Fibroblast of lung (primary cell): Measurements from ENCODE around the gene LMNTD2. TPM values are rescaled to one million over a fixed set of nuclear protein-coding genes. Genes with fewer than 3 reads are reported as not detected.

ENCODE experiments used
- DNase-seq, 2 donors: peaks; one replicate each; pipeline versions ENCODE4 v3.0.0 to v3.0.0-alpha.2; 2010; ENCODE audit warnings: low read depth in 2 of 2
- H2AFZ ChIP-seq: 2 replicates; pipeline ENCODE4 v1.5.1; 2012; ENCODE audit warnings: low read length, control low read depth, inconsistent platforms
- H3K27ac ChIP-seq: 2 replicates; pipeline ENCODE4 v1.5.1; 2011; ENCODE audit warnings: low read length, control low read depth; ENCODE audit not compliant: insufficient read depth
- H3K27me3 ChIP-seq: 2 replicates; pipeline ENCODE4 v1.5.1; 2011; ENCODE audit warnings: mild to moderate bottlenecking, low read length; ENCODE audit not compliant: control insufficient read depth, insufficient read depth
- H3K36me3 ChIP-seq: 2 replicates; pipeline ENCODE4 v1.5.1; 2011; ENCODE audit warnings: low read length; ENCODE audit not compliant: control insufficient read depth, insufficient read depth
- H3K4me1 ChIP-seq: 2 replicates; pipeline ENCODE4 v1.5.1; 2011; ENCODE audit warnings: low read length; ENCODE audit not compliant: control insufficient read depth, insufficient read depth; ENCODE audit errors: extremely low read depth
- H3K4me2 ChIP-seq: 2 replicates; pipeline ENCODE4 v1.5.1; 2011; ENCODE audit warnings: low read length, control low read depth; ENCODE audit not compliant: insufficient read depth; ENCODE audit errors: extremely low read depth
- H3K4me3 ChIP-seq, 4 experiments: fragments of 200-600 bp in 1 of 4; sonication (generic) in 1 of 4; replicated peaks in 1 of 4; 2 replicates each; pipeline ENCODE4 v1.5.1; 2011 to 2016; ENCODE audit warnings: low read length in 4 of 4, low read depth in 3 of 4, mild to moderate bottlenecking in 3 of 4, control low read depth in 2 of 4, inconsistent platforms in 1 of 4, mixed read lengths in 1 of 4; ENCODE audit not compliant: insufficient read depth in 1 of 4; ENCODE audit errors: control extremely low read depth in 1 of 4
- H3K79me2 ChIP-seq: 2 replicates; pipeline ENCODE4 v1.5.1; 2012; ENCODE audit warnings: mild to moderate bottlenecking, low read length, inconsistent platforms; ENCODE audit not compliant: control insufficient read depth, insufficient read depth
- H3K9ac ChIP-seq: 2 replicates; pipeline ENCODE4 v1.5.1; 2011; ENCODE audit warnings: mild to moderate bottlenecking, low read length, control low read depth; ENCODE audit not compliant: insufficient read depth
- H3K9me3 ChIP-seq: 2 replicates; pipeline ENCODE4 v1.5.1; 2012; ENCODE audit warnings: low read depth, low read length; ENCODE audit not compliant: control insufficient read depth, insufficient read depth
- H4K20me1 ChIP-seq: 2 replicates; pipeline ENCODE4 v1.5.1; 2011; ENCODE audit warnings: low read length; ENCODE audit not compliant: control insufficient read depth, insufficient read depth; ENCODE audit errors: extremely low read depth
- EZH2 ChIP-seq: IDR thresholded peaks from 2 replicates; pipeline ENCODE4 v1.5.1; 2012; ENCODE audit warnings: low read length, control low read depth, mild to moderate bottlenecking; ENCODE audit errors: missing control alignments
- polyA minus RNA-seq: library from RNA; depleted of rRNA, polyadenylated mRNA; stranded (reverse); fragments of >200 nt; gene quantifications from 2 replicates; pipeline ENCODE4 v1.2.3, GENCODE V29; 2011; ENCODE audit warnings: low replicate concordance
- polyA plus RNA-seq, 2 donors: library from polyadenylated mRNA; depleted of rRNA in 1 of 2; stranded (reverse) in 1 of 2; unstranded in 1 of 2; fragments of >200 nt; gene quantifications; 2 replicates each; pipeline ENCODE4 v1.2.1, GENCODE V29; 2011 to 2012; ENCODE audit warnings: missing spikeins in 1 of 2
- total RNA-seq: library from RNA; depleted of rRNA; stranded (reverse); fragments of >200 nt; gene quantifications from 2 replicates; pipeline ENCODE4 v1.2.1, GENCODE V29; 2014
- TF ChIP-seq, protein P1 (sequence below), 2 donors: IDR thresholded peaks in 1 of 2; conservative IDR thresholded peaks in 1 of 2; 1 replicate in 1 of 2; 2 replicates in 1 of 2; pipeline ENCODE4 v1.5.1; 2011 to 2012; ENCODE audit warnings: low read length in 2 of 2, control low read depth in 1 of 2, inconsistent platforms in 1 of 2, low read depth in 1 of 2, mild to moderate bottlenecking in 1 of 2

The LMNTD2 gene, protein sequence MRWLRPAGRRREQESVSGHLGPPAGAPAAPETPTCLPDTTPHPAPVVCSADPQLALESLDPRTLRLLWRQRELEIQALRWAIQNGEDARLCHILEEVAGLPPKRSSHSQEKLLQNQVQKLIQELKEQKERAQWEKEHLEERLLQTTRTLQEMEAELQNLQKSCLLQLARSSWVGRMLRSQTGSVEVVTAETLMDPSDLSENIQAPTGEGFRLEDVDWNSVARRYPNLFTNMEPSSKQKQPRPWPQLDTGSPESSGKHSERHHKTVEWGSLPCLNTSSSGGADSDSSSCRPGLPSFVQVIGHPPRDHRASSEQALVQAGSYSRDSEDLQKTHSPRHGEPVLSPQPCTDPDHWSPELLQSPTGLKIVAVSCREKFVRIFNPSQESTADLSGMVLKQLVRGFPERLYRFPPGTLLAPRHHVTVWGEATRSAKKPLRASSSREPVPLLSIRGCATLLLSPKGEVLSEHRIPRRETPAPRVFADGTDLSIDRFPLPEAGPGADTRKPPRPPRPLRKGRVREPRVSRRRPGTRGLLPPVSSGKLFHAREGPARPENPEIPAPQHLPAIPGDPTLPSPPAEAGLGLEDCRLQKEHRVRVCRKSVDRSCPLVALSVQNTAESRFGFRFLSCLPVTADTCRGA
- total RNA-seq (0.17 and 0.26 TPM in 2 replicates), polyA plus RNA-seq (0.05 and 0.08 TPM in 2 replicates), polyA minus RNA-seq (not detected in 2 replicates)
- 0.12 and 0.45 TPM in 2 replicates for polyA plus RNA-seq (2012)

DNA sequence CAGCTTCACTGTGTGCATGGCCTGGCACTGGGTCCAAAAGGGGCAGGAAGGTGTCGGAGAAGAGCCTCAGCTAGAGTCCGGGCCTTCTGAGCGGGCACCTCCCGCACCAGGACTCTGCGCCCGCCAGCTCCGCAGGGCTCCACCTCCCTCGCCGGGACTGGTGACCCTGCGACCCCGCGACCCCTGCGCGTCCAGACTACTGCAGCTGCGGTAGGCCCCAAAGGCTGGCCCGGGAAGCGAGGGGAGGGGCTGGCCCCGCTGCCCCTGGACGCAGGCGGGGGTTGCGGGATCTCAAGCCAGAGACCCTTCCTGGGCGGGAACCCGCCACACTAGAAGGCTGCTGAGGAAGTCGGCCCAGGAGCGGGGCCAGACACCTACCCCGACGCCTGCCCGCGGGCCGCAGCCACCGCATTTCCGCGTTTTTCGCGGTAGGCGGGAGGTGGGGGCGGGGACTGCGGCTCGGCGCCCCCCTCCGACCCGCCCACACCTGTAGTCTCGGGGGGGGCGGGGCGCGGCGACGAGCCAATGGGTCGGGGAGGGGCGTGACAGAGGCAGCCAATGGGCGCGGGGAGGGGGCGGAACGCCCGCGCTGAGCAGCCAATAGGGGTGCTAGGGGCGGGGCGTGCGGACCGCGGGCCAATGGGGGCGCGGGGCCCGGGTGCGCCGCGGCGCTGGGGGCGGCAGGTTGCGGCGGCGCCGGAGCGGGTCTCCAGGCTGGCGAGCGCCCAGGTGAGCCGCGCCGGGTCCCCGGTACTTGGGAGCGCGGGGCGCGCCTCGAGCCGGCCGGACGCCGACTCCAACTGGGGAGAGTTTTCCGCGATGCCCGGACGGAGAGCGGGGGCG, at the start of gene LMNTD2, which contains the start of gene RASSF7:
Gene LMNTD2 (minus strand): TSS at position 434 of the 843 bp plus-strand sequence. CDS start 22 bp downstream, at position 412.
Gene RASSF7 (plus strand): TSS at position 666 of the 843 bp plus-strand sequence. CDS start 799 bp downstream, outside the sequence.
- Histone ChIP-seq H3K4me2 (peak within 1 kb of the TSS; percentile 96), H3K79me2 (no peaks in the 10 kb centered on the region), H3K9ac (peak within 1 kb of the TSS; percentile 23), H3K27me3 (peaks cover 20% of the 10 kb centered on the region), H3K9me3 (no peaks in the 10 kb centered on the region), H2AFZ (peak within 1 kb of the TSS; percentile 17), H4K20me1 (no peaks in the 10 kb centered on the region), H3K4me1 (peaks cover 4% of the 10 kb centered on the region), H3K27ac (no peak within 1 kb of the TSS), H3K36me3 (no peaks in the 10 kb centered on the region), H3K4me3 (peak within 1 kb of the TSS; percentile 19 to 60 (median 56))
- no peak for TF ChIP-seq EZH2
- TF ChIP-seq, protein P1, sequence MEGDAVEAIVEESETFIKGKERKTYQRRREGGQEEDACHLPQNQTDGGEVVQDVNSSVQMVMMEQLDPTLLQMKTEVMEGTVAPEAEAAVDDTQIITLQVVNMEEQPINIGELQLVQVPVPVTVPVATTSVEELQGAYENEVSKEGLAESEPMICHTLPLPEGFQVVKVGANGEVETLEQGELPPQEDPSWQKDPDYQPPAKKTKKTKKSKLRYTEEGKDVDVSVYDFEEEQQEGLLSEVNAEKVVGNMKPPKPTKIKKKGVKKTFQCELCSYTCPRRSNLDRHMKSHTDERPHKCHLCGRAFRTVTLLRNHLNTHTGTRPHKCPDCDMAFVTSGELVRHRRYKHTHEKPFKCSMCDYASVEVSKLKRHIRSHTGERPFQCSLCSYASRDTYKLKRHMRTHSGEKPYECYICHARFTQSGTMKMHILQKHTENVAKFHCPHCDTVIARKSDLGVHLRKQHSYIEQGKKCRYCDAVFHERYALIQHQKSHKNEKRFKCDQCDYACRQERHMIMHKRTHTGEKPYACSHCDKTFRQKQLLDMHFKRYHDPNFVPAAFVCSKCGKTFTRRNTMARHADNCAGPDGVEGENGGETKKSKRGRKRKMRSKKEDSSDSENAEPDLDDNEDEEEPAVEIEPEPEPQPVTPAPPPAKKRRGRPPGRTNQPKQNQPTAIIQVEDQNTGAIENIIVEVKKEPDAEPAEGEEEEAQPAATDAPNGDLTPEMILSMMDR (conservative IDR thresholded peaks at IDR 0.05 in 1 of 2, IDR thresholded peaks at IDR 0.05 in 1 of 2; ENCODE audit: low read depth in 1 of 2, low read length in 2 of 2) = no peak
- peak; percentile 64 to 69 for DNase-seq

DNA sequence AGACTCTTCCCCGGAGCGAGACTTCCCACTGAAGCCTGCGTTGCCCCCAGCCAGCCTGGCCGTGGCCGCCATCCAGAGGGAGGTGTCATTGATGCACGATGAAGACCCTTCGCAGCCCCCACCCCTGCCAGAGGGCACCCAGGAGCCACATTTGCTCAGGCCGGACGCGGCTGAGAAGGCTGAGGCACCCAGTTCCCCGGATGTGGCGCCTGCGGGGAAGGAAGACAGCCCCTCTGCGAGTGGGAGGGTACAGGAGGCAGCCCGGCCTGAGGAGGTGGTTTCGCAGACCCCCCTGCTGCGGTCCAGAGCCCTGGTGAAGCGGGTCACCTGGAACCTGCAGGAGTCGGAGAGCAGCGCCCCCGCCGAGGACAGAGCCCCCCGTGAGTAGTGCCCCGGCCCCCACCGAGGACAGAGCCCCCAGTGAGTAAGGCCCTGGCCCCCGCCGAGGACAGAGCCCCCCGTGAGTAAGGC, 48.8 kb upstream of the LMNTD2 start:
- Histone ChIP-seq H3K27me3 (no peaks in the 10 kb centered on the region), H3K27ac (no peak overlapping the region), H3K9ac (no peak overlapping the region), H3K4me2 (no peak overlapping the region), H3K4me1 (no peaks in the 10 kb centered on the region), H4K20me1 (no peaks in the 10 kb centered on the region), H3K4me3 (no peak overlapping the region), H3K9me3 (no peaks in the 10 kb centered on the region), H3K36me3 (peaks cover 62% of the 10 kb centered on the region), H3K79me2 (no peaks in the 10 kb centered on the region), H2AFZ (no peak overlapping the region)
- TF ChIP-seq EZH2 = no peak
- TF ChIP-seq, protein P1 (conservative IDR thresholded peaks at IDR 0.05 in 1 of 2, IDR thresholded peaks at IDR 0.05 in 1 of 2; ENCODE audit: low read depth in 1 of 2, low read length in 2 of 2) = no peak
- no peak for DNase-seq
